Stimulated activated memory B cell treated with anti-CD40 and anti-IgM and Interleukin-4, amounts not matched to agents 10 μg/mL and 1 μg/mL and 100 μg/mL, for 72 hours (primary cell): ENCODE measurements around the gene ETV6.

Experiments used
- ATAC-seq: fragments of 150-1000 bp; cut with Tn5 transposase; 2 replicates; pipeline ENCODE4 v1.10.0; 2021
- H3K27ac Mint-ChIP-seq: one replicate; pipeline ENCODE4 v1.8.0; 2022; ENCODE audit warnings: mild to moderate bottlenecking, mixed read lengths
- H3K27me3 Mint-ChIP-seq: one replicate; pipeline ENCODE4 v1.8.0; 2022; ENCODE audit warnings: mixed read lengths
- H3K36me3 Mint-ChIP-seq: one replicate; pipeline ENCODE4 v1.8.0; 2022; ENCODE audit warnings: mixed read lengths
- H3K4me1 Mint-ChIP-seq: one replicate; pipeline ENCODE4 v1.8.0; 2022; ENCODE audit warnings: mixed read lengths
- H3K4me3 Mint-ChIP-seq: one replicate; pipeline ENCODE4 v1.8.0; 2022; ENCODE audit warnings: mild to moderate bottlenecking, moderate library complexity, mixed read lengths
- H3K9me3 Mint-ChIP-seq: one replicate; pipeline ENCODE4 v1.8.0; 2022; ENCODE audit warnings: mixed read lengths

Gene ETV6

DNA sequence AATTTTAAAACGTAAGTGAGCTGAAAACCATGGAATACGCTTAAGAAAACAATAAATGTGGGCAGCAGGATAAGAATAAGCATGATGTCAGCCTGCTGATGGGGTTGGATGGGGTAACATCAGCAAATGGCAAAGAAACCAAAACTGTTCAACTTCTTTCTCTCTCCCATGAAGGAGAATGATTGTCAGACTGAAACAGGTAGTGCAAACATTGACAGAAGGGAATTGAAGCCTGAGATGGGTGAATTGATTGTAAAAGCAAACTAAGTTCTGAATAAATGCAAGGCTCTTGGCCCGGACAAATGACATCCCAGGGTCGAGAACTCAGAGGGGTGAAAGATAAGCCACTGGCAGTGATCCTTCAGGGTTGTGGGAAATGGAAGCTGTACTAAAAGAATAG, 182.6 kb downstream of the ETV6 start:
- Mint-ChIP-seq H3K36me3 (peaks cover 23% of the 10 kb centered on the region), H3K4me1 (peaks cover 53% of the 10 kb centered on the region), H3K9me3 (no peaks in the 10 kb centered on the region), H3K27me3 (no peaks in the 10 kb centered on the region), H3K4me3 (peak overlapping the region; percentile 13), H3K27ac (no peak overlapping the region)
- ATAC-seq, result no peak

GRCh38 chr12:11833174-11833895, 183.9 kb downstream of the ETV6 start:
- H3K27ac Mint-ChIP-seq, result no peak overlapping the region
- no peak for ATAC-seq
- H3K36me3 Mint-ChIP-seq, result peaks cover 23% of the 10 kb centered on the region
- H3K9me3 Mint-ChIP-seq, result no peaks in the 10 kb centered on the region
- peaks cover 57% of the 10 kb centered on the region for H3K4me1 Mint-ChIP-seq
- no peak overlapping the region for H3K4me3 Mint-ChIP-seq
- H3K27me3 Mint-ChIP-seq, result no peaks in the 10 kb centered on the region

DNA sequence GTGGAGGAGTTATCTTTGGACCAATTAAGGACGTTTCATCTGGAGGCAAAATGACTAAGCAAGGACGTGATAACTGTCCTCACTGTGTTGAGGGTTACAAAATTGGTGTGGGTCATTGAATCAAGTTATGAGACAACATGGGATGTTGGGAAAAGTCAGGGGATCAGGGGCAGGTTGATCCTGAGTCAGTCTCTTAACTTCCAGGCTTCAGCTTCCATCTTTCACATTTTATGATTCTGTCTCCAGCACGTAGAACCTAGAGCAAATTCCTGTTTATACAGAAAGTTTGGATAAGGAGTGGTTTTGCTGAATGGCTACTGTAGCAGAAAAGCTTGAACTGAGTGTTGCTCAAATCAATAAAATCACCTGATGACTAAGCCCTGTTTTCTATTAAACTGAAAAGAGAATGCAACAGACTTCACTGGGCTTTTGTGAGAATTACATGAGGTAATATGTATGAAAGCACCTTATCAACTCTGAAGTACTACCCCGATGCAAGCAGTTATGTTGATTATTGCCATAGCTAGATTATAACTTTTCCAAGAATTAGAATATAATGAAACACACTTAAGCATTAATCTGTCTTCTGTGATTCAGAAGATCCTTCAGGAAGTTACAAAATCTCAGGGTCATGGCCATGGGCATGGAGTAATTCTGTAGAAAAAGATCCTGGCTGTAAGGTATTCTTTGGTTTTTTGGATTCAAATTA, 184.8 kb downstream of the ETV6 start:
- Mint-ChIP-seq H3K36me3 (peaks cover 32% of the 10 kb centered on the region), H3K27ac (no peak overlapping the region), H3K4me3 (no peak overlapping the region), H3K4me1 (peaks cover 67% of the 10 kb centered on the region), H3K9me3 (no peaks in the 10 kb centered on the region), H3K27me3 (no peaks in the 10 kb centered on the region)
- ATAC-seq, result no peak

- H3K4me3 Mint-ChIP-seq, result no peak overlapping the region
- no peak overlapping the region for H3K27ac Mint-ChIP-seq
- peaks cover 73% of the 10 kb centered on the region for H3K4me1 Mint-ChIP-seq
- H3K27me3 Mint-ChIP-seq, result no peaks in the 10 kb centered on the region
- no peaks in the 10 kb centered on the region for H3K9me3 Mint-ChIP-seq
- H3K36me3 Mint-ChIP-seq, result peaks cover 39% of the 10 kb centered on the region
- ATAC-seq, result no peak
Observed at GRCh38 chr12:11834931-11835330, 185.5 kb downstream of the ETV6 start.

GRCh38 chr12:11836282-11837151, 187.0 kb downstream of the ETV6 start:
- peaks cover 55% of the 10 kb centered on the region for H3K36me3 Mint-ChIP-seq
- H3K27ac Mint-ChIP-seq, result no peak overlapping the region
- H3K4me3 Mint-ChIP-seq, result peak overlapping the region; percentile 11
- ATAC-seq, result peak; percentile 99
- H3K27me3 Mint-ChIP-seq, result no peaks in the 10 kb centered on the region
- no peaks in the 10 kb centered on the region for H3K9me3 Mint-ChIP-seq
- peaks cover 89% of the 10 kb centered on the region for H3K4me1 Mint-ChIP-seq

GRCh38 chr12:11837216-11837934, 187.9 kb downstream of the ETV6 start:
- Mint-ChIP-seq H3K27me3 (no peaks in the 10 kb centered on the region), H3K4me3 (no peak overlapping the region), H3K9me3 (no peaks in the 10 kb centered on the region), H3K4me1 (peaks cover 83% of the 10 kb centered on the region), H3K36me3 (peaks cover 56% of the 10 kb centered on the region), H3K27ac (no peak overlapping the region)
- no peak for ATAC-seq

DNA sequence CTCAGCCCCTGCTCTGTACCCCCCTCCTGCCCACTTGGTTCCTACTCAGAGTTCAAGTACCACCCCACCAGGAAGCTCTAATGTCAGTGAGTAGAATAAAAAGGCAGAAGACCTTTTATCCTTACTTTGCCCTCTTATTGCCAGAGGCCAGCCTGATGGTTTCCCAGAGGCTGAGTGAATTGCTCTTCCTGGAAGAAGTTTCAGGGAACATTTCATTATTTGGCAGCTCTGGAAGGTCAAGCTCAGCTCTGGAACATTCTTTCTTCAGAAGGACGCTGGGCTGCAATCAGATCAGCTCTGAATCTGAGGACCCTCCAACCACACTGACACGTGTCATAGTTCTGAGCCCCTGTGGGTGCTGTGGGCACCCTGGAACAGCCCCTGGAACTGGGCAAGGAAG, 188.9 kb downstream of the ETV6 start:
- no peak for ATAC-seq
- peaks cover 77% of the 10 kb centered on the region for H3K4me1 Mint-ChIP-seq
- H3K36me3 Mint-ChIP-seq, result peaks cover 59% of the 10 kb centered on the region
- no peaks in the 10 kb centered on the region for H3K9me3 Mint-ChIP-seq
- H3K27me3 Mint-ChIP-seq, result no peaks in the 10 kb centered on the region
- H3K4me3 Mint-ChIP-seq, result no peak overlapping the region
- no peak overlapping the region for H3K27ac Mint-ChIP-seq

DNA sequence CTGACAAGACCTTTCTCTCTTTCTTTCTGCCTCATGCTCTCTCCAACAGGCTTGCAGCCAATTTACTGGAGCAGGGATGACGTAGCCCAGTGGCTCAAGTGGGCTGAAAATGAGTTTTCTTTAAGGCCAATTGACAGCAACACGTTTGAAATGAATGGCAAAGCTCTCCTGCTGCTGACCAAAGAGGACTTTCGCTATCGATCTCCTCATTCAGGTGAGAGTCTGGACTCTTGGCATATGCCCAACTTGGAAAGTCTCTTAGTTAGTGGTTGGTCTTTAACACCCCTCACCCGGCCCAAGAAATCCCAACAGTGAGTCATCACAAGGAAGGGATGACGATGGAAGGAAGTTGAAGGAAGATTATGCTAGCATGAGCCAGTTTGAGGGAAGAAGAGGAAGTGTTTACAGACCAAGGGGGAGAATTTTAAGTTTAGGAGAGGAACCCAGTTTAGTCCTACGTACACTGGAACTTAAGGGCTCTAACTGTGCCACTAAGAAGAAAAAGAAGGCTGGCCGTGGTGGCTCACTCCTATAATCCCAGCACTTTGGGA, 189.7 kb downstream of the ETV6 start:
- H3K27me3 Mint-ChIP-seq, result no peaks in the 10 kb centered on the region
- no peak for ATAC-seq
- H3K4me3 Mint-ChIP-seq, result no peak overlapping the region
- no peak overlapping the region for H3K27ac Mint-ChIP-seq
- peaks cover 60% of the 10 kb centered on the region for H3K36me3 Mint-ChIP-seq
- no peaks in the 10 kb centered on the region for H3K9me3 Mint-ChIP-seq
- H3K4me1 Mint-ChIP-seq, result peaks cover 69% of the 10 kb centered on the region

- Mint-ChIP-seq H3K4me3 (no peak overlapping the region), H3K9me3 (no peaks in the 10 kb centered on the region), H3K36me3 (peaks cover 66% of the 10 kb centered on the region), H3K27ac (no peak overlapping the region), H3K4me1 (peaks cover 57% of the 10 kb centered on the region), H3K27me3 (no peaks in the 10 kb centered on the region)
- ATAC-seq, result no peak
Observed at GRCh38 chr12:11840366-11840765, 190.9 kb downstream of the ETV6 start.

GRCh38 chr12:11846488-11846887, 197.0 kb downstream of the ETV6 start:
- H3K27me3 Mint-ChIP-seq, result no peaks in the 10 kb centered on the region
- no peaks in the 10 kb centered on the region for H3K9me3 Mint-ChIP-seq
- no peak for ATAC-seq
- H3K4me1 Mint-ChIP-seq, result peaks cover 11% of the 10 kb centered on the region
- peaks cover 62% of the 10 kb centered on the region for H3K36me3 Mint-ChIP-seq
- no peak overlapping the region for H3K4me3 Mint-ChIP-seq
- H3K27ac Mint-ChIP-seq, result peak overlapping the region; percentile 2

DNA sequence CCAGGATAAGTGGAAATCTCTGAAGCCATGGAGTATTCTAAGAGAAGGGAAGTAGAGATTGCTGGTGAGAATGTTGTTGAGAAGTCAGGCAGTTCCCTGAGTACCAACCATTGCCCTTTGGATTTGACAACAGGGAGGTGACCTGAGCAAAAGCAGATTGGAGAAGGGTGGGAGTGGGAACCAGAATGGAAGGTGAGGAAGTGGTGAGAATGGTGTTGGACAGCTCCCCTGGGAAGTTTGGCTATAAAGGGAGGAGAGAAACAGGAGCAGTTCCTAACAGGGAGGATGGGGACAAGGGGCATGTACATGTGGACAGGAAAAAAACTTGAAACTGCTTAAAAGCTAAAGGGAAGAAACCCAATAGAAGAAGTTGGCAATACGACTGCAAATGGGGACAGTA, 198.1 kb downstream of the ETV6 start:
- Mint-ChIP-seq H3K36me3 (peaks cover 54% of the 10 kb centered on the region), H3K4me3 (no peak overlapping the region), H3K27ac (peak overlapping the region; percentile 2), H3K4me1 (peaks cover 9% of the 10 kb centered on the region), H3K27me3 (no peaks in the 10 kb centered on the region), H3K9me3 (no peaks in the 10 kb centered on the region)
- ATAC-seq, result no peak

DNA sequence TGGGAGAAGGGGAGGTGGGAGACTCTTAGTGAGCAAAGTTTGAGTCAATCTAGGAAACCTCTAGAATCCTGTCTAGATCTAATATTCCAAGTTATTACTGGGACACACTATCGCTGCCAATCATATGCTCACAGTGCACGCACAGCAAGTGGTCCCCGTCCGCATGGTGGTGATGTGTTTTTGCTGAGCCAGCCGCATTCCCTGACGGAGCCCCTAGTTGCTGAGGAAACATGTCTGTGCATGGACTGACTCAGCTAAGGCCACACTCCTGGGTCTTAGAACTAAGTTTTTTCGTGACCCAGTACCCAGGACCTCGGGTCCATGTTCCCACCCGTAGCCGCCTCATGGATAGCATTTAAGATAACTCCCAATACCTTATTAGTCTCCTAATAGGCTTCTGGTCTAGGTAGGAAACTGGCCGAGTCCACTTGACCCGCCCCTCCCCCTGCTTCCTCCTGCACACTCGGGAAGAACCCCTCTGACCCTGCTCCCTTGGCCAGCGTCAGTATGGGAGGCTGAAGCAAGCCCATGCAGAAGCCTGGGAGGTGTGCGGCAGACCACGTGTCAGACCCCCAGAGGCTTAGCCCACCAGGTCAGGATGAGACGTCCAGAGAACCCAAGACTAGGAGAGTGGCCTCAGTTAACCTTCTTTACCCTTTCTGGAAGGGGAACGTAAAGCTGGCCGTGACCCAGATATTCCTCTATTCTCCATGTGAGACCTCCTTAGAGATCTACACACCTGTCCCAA, 200.5 kb downstream of the ETV6 start:
- H3K9me3 Mint-ChIP-seq, result no peaks in the 10 kb centered on the region
- peaks cover 58% of the 10 kb centered on the region for H3K36me3 Mint-ChIP-seq
- H3K4me3 Mint-ChIP-seq, result no peak overlapping the region
- ATAC-seq, result no peak
- no peaks in the 10 kb centered on the region for H3K27me3 Mint-ChIP-seq
- no peak overlapping the region for H3K27ac Mint-ChIP-seq
- H3K4me1 Mint-ChIP-seq, result peaks cover 24% of the 10 kb centered on the region

GRCh38 chr12:11853126-11853525, 203.7 kb downstream of the ETV6 start:
- Mint-ChIP-seq H3K27me3 (no peaks in the 10 kb centered on the region), H3K4me3 (no peak overlapping the region), H3K27ac (peak overlapping the region; percentile 11)

GRCh38 chr12:11854011-11854499, 204.6 kb downstream of the ETV6 start:
- H3K27ac Mint-ChIP-seq, result peak overlapping the region; percentile 23
- H3K9me3 Mint-ChIP-seq, result no peaks in the 10 kb centered on the region
- H3K4me3 Mint-ChIP-seq, result no peak overlapping the region
- H3K4me1 Mint-ChIP-seq, result peaks cover 30% of the 10 kb centered on the region
- H3K36me3 Mint-ChIP-seq, result peaks cover 61% of the 10 kb centered on the region
- ATAC-seq, result no peak
- H3K27me3 Mint-ChIP-seq, result no peaks in the 10 kb centered on the region

More at GRCh38 chr12:11853126-11853525, 203.7 kb downstream of the ETV6 start:
- ATAC-seq, result no peak
- Mint-ChIP-seq H3K9me3 (no peaks in the 10 kb centered on the region), H3K4me1 (peaks cover 30% of the 10 kb centered on the region), H3K36me3 (peaks cover 57% of the 10 kb centered on the region)
